ENCODE data around the gene TNN. TPM values are rescaled to one million over a fixed set of nuclear protein-coding genes. Genes with fewer than 3 reads are reported as not detected.

Gene TNN
- polyA plus RNA-seq, 1 donor (not counting 4 experiments of a cell fraction or from before 2014, with no cell fraction given) = not detected

DNA sequence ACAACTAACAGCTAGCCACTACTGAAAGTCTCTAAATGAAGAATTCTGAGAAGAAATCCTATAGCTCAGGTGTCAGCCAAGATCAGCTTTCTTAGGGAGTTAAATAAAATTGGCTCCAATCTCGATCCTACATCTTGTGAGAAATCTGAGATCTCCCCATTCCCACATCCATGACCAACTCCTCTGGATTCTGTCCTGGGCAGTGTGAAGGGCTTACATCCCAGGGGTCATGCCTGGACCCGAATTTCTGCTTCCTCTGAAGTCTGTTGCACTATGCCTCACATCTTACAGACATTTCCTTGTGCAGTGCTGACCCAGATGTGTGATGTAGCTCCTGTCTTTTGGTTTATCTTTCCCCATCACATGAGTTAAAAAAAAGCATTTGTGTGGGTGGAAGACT, 4.8 kb upstream of the TNN start:
- FAIRE-seq = no peak
- Histone ChIP-seq H2AFZ (ENCODE audit: control insufficient read depth, low read length) (no peak overlapping the region), H3K9ac (ENCODE audit: control insufficient read depth, extremely low read depth, insufficient read depth, low read length) (no peak overlapping the region), H3K4me3 (ENCODE audit: control insufficient read depth in 2 of 3, extremely low read depth in 1 of 3, insufficient read depth in 2 of 3, low read depth in 1 of 3, low read length in 3 of 3) (no peak overlapping the region), H3K27me3 (ENCODE audit: control insufficient read depth, extremely low read depth, insufficient read depth, low read length) (no peaks in the 10 kb centered on the region), H3K79me2 (ENCODE audit: control insufficient read depth, insufficient read depth, low read length) (no peaks in the 10 kb centered on the region), H3K4me1 (ENCODE audit: control insufficient read depth, extremely low read depth, insufficient read depth, low read length) (no peaks in the 10 kb centered on the region), H4K20me1 (ENCODE audit: control insufficient read depth, extremely low read depth, insufficient read depth, low read length) (no peaks in the 10 kb centered on the region), H3K36me3 (ENCODE audit: control insufficient read depth in 2 of 2, extremely low read depth in 1 of 2, insufficient read depth in 2 of 2, low read length in 2 of 2) (no peaks in the 10 kb centered on the region), H3K9me3 (ENCODE audit: control insufficient read depth, low read depth, low read length) (no peaks in the 10 kb centered on the region), H3K4me2 (ENCODE audit: control insufficient read depth, extremely low read depth, insufficient read depth, low read depth, low read length) (no peak overlapping the region), H3K9me1 (ENCODE audit: control insufficient read depth, extremely low read depth, insufficient read depth, low read length) (no peaks in the 10 kb centered on the region), H3K27ac (ENCODE audit: control insufficient read depth, insufficient read depth, low read length) (no peak overlapping the region)
- dilution Hi-C loops (cut with MboI; ENCODE audit: extremely low pct_ligation_motif_present, low sequenced_read_pairs) = no loop called here
- no peak for TF ChIP-seq EZH2 (IDR thresholded peaks at IDR 0.05; ENCODE audit: low read length)
- TF ChIP-seq, protein P1, sequence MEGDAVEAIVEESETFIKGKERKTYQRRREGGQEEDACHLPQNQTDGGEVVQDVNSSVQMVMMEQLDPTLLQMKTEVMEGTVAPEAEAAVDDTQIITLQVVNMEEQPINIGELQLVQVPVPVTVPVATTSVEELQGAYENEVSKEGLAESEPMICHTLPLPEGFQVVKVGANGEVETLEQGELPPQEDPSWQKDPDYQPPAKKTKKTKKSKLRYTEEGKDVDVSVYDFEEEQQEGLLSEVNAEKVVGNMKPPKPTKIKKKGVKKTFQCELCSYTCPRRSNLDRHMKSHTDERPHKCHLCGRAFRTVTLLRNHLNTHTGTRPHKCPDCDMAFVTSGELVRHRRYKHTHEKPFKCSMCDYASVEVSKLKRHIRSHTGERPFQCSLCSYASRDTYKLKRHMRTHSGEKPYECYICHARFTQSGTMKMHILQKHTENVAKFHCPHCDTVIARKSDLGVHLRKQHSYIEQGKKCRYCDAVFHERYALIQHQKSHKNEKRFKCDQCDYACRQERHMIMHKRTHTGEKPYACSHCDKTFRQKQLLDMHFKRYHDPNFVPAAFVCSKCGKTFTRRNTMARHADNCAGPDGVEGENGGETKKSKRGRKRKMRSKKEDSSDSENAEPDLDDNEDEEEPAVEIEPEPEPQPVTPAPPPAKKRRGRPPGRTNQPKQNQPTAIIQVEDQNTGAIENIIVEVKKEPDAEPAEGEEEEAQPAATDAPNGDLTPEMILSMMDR (optimal IDR thresholded peaks at IDR 0.05 in 1 of 3, IDR thresholded peaks at IDR 0.05 in 1 of 3, conservative IDR thresholded peaks at IDR 0.05 in 1 of 3; ENCODE audit: extremely low read depth in 1 of 3, insufficient read depth in 2 of 3, low read length in 3 of 3) = no peak
- DNase-seq (ENCODE audit: low read depth, low spot score) = no peak

DNA sequence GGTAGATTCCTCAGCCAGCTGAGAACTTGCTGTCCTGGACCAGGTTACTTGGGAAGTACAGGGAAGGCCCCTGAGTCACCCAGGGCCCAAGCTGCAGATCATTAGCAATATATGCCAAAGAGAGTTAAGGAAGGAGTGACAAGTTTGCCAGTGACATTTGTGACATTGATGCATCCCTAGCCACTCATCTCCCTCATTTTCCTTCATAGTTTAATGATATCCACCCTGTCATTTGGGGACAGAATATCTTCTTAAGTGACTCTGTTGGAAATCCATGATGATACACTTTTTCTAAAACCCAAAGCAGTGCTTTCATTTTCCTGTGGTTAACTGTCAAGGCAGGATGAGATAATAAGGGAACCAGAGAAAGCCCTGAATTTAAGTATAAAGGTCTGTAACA, 3.2 kb downstream of the TNN start:
- Histone ChIP-seq H3K4me1 (ENCODE audit: control insufficient read depth, extremely low read depth, insufficient read depth, low read length) (no peaks in the 10 kb centered on the region), H3K9me3 (ENCODE audit: control insufficient read depth, low read depth, low read length) (no peaks in the 10 kb centered on the region), H3K9me1 (ENCODE audit: control insufficient read depth, extremely low read depth, insufficient read depth, low read length) (no peaks in the 10 kb centered on the region), H3K36me3 (ENCODE audit: control insufficient read depth in 2 of 2, extremely low read depth in 1 of 2, insufficient read depth in 2 of 2, low read length in 2 of 2) (no peaks in the 10 kb centered on the region), H3K4me2 (ENCODE audit: control insufficient read depth, extremely low read depth, insufficient read depth, low read depth, low read length) (no peak overlapping the region), H4K20me1 (ENCODE audit: control insufficient read depth, extremely low read depth, insufficient read depth, low read length) (no peaks in the 10 kb centered on the region), H3K79me2 (ENCODE audit: control insufficient read depth, insufficient read depth, low read length) (no peaks in the 10 kb centered on the region), H3K27me3 (ENCODE audit: control insufficient read depth, extremely low read depth, insufficient read depth, low read length) (peaks cover 18% of the 10 kb centered on the region), H3K9ac (ENCODE audit: control insufficient read depth, extremely low read depth, insufficient read depth, low read length) (no peak overlapping the region), H3K4me3 (ENCODE audit: control insufficient read depth in 2 of 3, extremely low read depth in 1 of 3, insufficient read depth in 2 of 3, low read depth in 1 of 3, low read length in 3 of 3) (no peak overlapping the region), H3K27ac (ENCODE audit: control insufficient read depth, insufficient read depth, low read length) (no peak overlapping the region), H2AFZ (ENCODE audit: control insufficient read depth, low read length) (no peak overlapping the region)
- no peak for TF ChIP-seq EZH2 (IDR thresholded peaks at IDR 0.05; ENCODE audit: low read length)
- dilution Hi-C loops (cut with MboI; ENCODE audit: extremely low pct_ligation_motif_present, low sequenced_read_pairs) = no loop called here
- FAIRE-seq (no peak), DNase-seq (ENCODE audit: low read depth, low spot score) (no peak)

DNA sequence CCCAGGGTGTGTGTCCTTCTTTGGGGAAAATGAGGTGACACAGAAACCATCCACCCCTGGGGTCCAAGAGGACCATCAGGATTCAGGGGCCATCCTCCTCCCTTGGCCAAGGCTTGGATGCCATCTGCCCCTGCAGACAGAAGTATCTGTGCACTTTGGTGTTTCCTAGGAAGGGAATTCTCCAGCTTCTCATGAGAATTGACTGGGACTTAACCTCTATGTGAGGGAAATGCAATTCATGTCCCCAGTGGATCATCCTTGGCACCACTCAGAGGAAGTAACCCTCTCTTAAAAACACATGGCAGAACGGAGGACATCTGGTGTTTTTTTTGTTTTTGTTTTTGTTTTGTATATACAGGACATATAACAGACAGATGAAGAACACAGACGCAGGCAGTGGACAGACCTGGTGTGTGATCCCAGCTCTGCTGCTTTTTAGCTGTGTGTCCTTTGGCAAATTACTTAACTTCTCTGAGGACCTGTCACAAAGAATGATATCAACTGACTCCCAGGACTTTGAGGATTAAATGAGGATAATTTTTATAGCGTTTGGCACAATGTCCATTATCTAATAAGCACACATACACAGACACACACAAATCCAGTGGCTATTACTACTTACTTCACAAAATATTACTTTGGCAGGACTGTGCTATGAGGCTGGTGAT, 3.8 kb downstream of the TNN start:
- H3K9me1 ChIP-seq (ENCODE audit: control insufficient read depth, extremely low read depth, insufficient read depth, low read length) = no peaks in the 10 kb centered on the region
- no peaks in the 10 kb centered on the region for H4K20me1 ChIP-seq (ENCODE audit: control insufficient read depth, extremely low read depth, insufficient read depth, low read length)
- no peak overlapping the region for H3K9ac ChIP-seq (ENCODE audit: control insufficient read depth, extremely low read depth, insufficient read depth, low read length)
- no peaks in the 10 kb centered on the region for H3K36me3 ChIP-seq (ENCODE audit: control insufficient read depth in 2 of 2, extremely low read depth in 1 of 2, insufficient read depth in 2 of 2, low read length in 2 of 2)
- no peak overlapping the region for H3K4me2 ChIP-seq (ENCODE audit: control insufficient read depth, extremely low read depth, insufficient read depth, low read depth, low read length)
- no peaks in the 10 kb centered on the region for H3K4me1 ChIP-seq (ENCODE audit: control insufficient read depth, extremely low read depth, insufficient read depth, low read length)
- FAIRE-seq (no peak), DNase-seq (ENCODE audit: low read depth, low spot score) (no peak)
- no peak overlapping the region for H3K4me3 ChIP-seq (ENCODE audit: control insufficient read depth in 2 of 3, extremely low read depth in 1 of 3, insufficient read depth in 2 of 3, low read depth in 1 of 3, low read length in 3 of 3)
- H2AFZ ChIP-seq (ENCODE audit: control insufficient read depth, low read length) = no peak overlapping the region
- peaks cover 18% of the 10 kb centered on the region for H3K27me3 ChIP-seq (ENCODE audit: control insufficient read depth, extremely low read depth, insufficient read depth, low read length)
- no peak overlapping the region for H3K27ac ChIP-seq (ENCODE audit: control insufficient read depth, insufficient read depth, low read length)
- dilution Hi-C loops (cut with MboI; ENCODE audit: extremely low pct_ligation_motif_present, low sequenced_read_pairs) = no loop called here
- H3K79me2 ChIP-seq (ENCODE audit: control insufficient read depth, insufficient read depth, low read length) = no peaks in the 10 kb centered on the region
- no peaks in the 10 kb centered on the region for H3K9me3 ChIP-seq (ENCODE audit: control insufficient read depth, low read depth, low read length)
- no peak for TF ChIP-seq EZH2 (IDR thresholded peaks at IDR 0.05; ENCODE audit: low read length)
- TF ChIP-seq, protein P1 (optimal IDR thresholded peaks at IDR 0.05 in 1 of 3, IDR thresholded peaks at IDR 0.05 in 1 of 3, conservative IDR thresholded peaks at IDR 0.05 in 1 of 3; ENCODE audit: extremely low read depth in 1 of 3, insufficient read depth in 2 of 3, low read length in 3 of 3) = no peak

Measured in keratinocyte (primary cell).